Sciatic nerve (tissue), 2 donors: ENCODE data around the gene NUCB2. TPM values are rescaled to one million over a fixed set of nuclear protein-coding genes. Genes with fewer than 3 reads are reported as not detected.
A peak's percentile ranks its signal among the peaks of the same experiment; 100 is the strongest.
"Not testable (repeated sequence)": the region's sequence is repeated elsewhere in the genome, so short reads cannot be mapped to it uniquely, and the experiment has no call there.

Experiments used
- ATAC-seq: fragments of 200-7000 bp; cut with Tn5 transposase; one replicate; pipeline ENCODE4 v1.9.1; 2020; ENCODE audit warnings: mild to moderate bottlenecking, moderate library complexity
- DNase-seq: peaks from one replicate; pipeline ENCODE4 v3.0.0-alpha.2; 2020; ENCODE audit warnings: low spot score
- intact Hi-C: fragments of 100-400 bp; cut with DNase I; formaldehyde crosslinking; loops from one replicate; pipeline ENCODE4 v1.14.2; 2022
- total RNA-seq: library from RNA; stranded (reverse); fragmentation: NEBNext Ultra II Directional; extraction: Animal tissue kit (Norgen Biotek cat#: 25700); gene quantifications from one replicate; pipeline ENCODE4 v1.2.1, GENCODE V29; 2021
- donor health status: DM: no; HTN: no; CAD: no.
- donor health status: DM: no; HTN: no; CAD: no.

NUCB2 gene
- total RNA-seq, 1 donor from 2014 or later = 51.3 TPM

- ATAC-seq = no peak
- DNase-seq = no peak
- intact Hi-C loops = no loop called here
Measured at GRCh38 chr11:17266781-17267180, 9.8 kb upstream of the NUCB2 start.

GRCh38 chr11:17267576-17267975 lies 9.0 kb upstream of the NUCB2 start:
- no peak for ATAC-seq
- no peak for DNase-seq
- intact Hi-C loops = no loop called here

GRCh38 chr11:17268500-17268899 lies 8.0 kb upstream of the NUCB2 start:
- DNase-seq, ATAC-seq, intact Hi-C loops: not testable (repeated sequence)

GRCh38 chr11:17268902-17269301 lies 7.6 kb upstream of the NUCB2 start:
- intact Hi-C loops = no loop called here
- DNase-seq (no peak), ATAC-seq (no peak)

GRCh38 chr11:17272801-17273200 lies 3.7 kb upstream of the NUCB2 start:
- intact Hi-C loops = no loop called here
- DNase-seq (no peak), ATAC-seq (no peak)

- intact Hi-C loops = no loop called here
- DNase-seq (no peak), ATAC-seq (no peak)
Measured at GRCh38 chr11:17273211-17273610, 3.3 kb upstream of the NUCB2 start.

- ATAC-seq (no peak), DNase-seq (no peak)
- intact Hi-C loops = no loop called here
Measured at GRCh38 chr11:17273668-17274282, 2.8 kb upstream of the NUCB2 start.

GRCh38 chr11:17275400-17276235 lies 921 bp upstream of the NUCB2 start:
- ATAC-seq (no peak), DNase-seq (no peak)
- intact Hi-C loops = no loop called here

- intact Hi-C loops = no loop called here
- DNase-seq = no peak
Measured at GRCh38 chr11:17277024-17277584, 565 bp downstream of the NUCB2 start.

GRCh38 chr11:17280494-17281127 lies 4.1 kb downstream of the NUCB2 start:
- intact Hi-C loops = no loop called here
- DNase-seq (no peak), ATAC-seq (no peak)

More at GRCh38 chr11:17277024-17277584, 565 bp downstream of the NUCB2 start:
- peak; percentile 25 for ATAC-seq

GRCh38 chr11:17286332-17286731 lies 9.8 kb downstream of the NUCB2 start:
- ATAC-seq = no peak
- no peak for DNase-seq
- intact Hi-C loops = no loop called here

GRCh38 chr11:17287058-17287457 lies 10.5 kb downstream of the NUCB2 start:
- ATAC-seq = no peak
- intact Hi-C loops = no loop called here
- DNase-seq = no peak

- no peak for ATAC-seq
- intact Hi-C loops = no loop called here
- DNase-seq = no peak
Measured at GRCh38 chr11:17291710-17292109, 15.2 kb downstream of the NUCB2 start.

GRCh38 chr11:17293311-17293710 lies 16.8 kb downstream of the NUCB2 start:
- intact Hi-C loops = no loop called here
- DNase-seq = no peak
- no peak for ATAC-seq

- DNase-seq (no peak), ATAC-seq (no peak)
- intact Hi-C loops = no loop called here
Measured at GRCh38 chr11:17294033-17294432, 17.5 kb downstream of the NUCB2 start.

GRCh38 chr11:17296852-17297559 lies 20.5 kb downstream of the NUCB2 start:
- ATAC-seq (no peak), DNase-seq (no peak)
- intact Hi-C loops = no loop called here

- no peak for ATAC-seq
- intact Hi-C loops = no loop called here
- DNase-seq = no peak
Measured at GRCh38 chr11:17298302-17298701, 21.8 kb downstream of the NUCB2 start.

- DNase-seq = no peak
- no peak for ATAC-seq
- intact Hi-C loops = no loop called here
Measured at GRCh38 chr11:17300372-17300771, 23.8 kb downstream of the NUCB2 start.
